SK-N-SH (cell line): ENCODE results near the gene KCNC2. TPM values are rescaled to one million over a fixed set of nuclear protein-coding genes. Genes with fewer than 3 reads are reported as not detected.

Experiments
- CTCF ChIA-PET: fragments of 300-600, 350-600 bp; formaldehyde crosslinking; extraction: SDS; loops from one replicate; lab custom pipeline; 2021; lab: Yijun Ruan, JAX
- POLR2A ChIA-PET: fragments of 350-600 bp; sonication (Branson Sonifier 250); formaldehyde crosslinking; extraction: SDS; loops from one replicate; lab custom pipeline; 2020; ENCODE audit warnings: antibody characterized with exemption, inconsistent platforms; lab: Yijun Ruan, JAX
- DNase-seq: peaks from one replicate; pipeline ENCODE4 v3.0.0; 2012
- H2AFZ ChIP-seq: fragments of 200-600 bp; sonication (generic); 2 replicates; pipeline ENCODE4 v1.8.1; 2016; ENCODE audit warnings: antibody characterized with exemption, mild to moderate bottlenecking, low read depth
- H3F3A ChIP-seq: fragments of 200-600 bp; sonication (generic); replicated peaks from 2 replicates; pipeline ENCODE3; 2016; ENCODE audit warnings: antibody characterized with exemption, mild to moderate bottlenecking; ENCODE audit not compliant: insufficient read depth
- H3K27ac ChIP-seq, 2 experiments: fragments of 200-500 bp in 1 of 2; fragments of 200-600 bp in 1 of 2; sonication (Bioruptor generic) in 1 of 2; sonication (generic), shearing (Covaris generic) in 1 of 2; 2 replicates each; pipeline versions ENCODE4 v1.5.1 to v1.6.1; 2014 to 2016; ENCODE audit warnings: low read depth in 2 of 2, inconsistent platforms in 1 of 2, low read length in 1 of 2, mild to moderate bottlenecking in 1 of 2, mixed read lengths in 1 of 2
- H3K27me3 ChIP-seq: fragments of 200-600 bp; sonication (generic), shearing (Covaris generic); 2 replicates; pipeline ENCODE4 v1.6.1; 2016; ENCODE audit warnings: mixed run types; ENCODE audit not compliant: insufficient read depth
- H3K36me3 ChIP-seq, 2 experiments: fragments of 200-500 bp in 1 of 2; fragments of 200-600 bp in 1 of 2; sonication (Bioruptor generic) in 1 of 2; sonication (generic) in 1 of 2; replicated peaks in 1 of 2; 2 replicates each; pipeline versions ENCODE3 to v1.5.1; 2014 to 2016; ENCODE audit warnings: low read length in 1 of 2, mild to moderate bottlenecking in 1 of 2; ENCODE audit not compliant: insufficient read depth in 2 of 2, control insufficient read depth in 1 of 2
- H3K4me1 ChIP-seq, 2 experiments: fragments of 200-500 bp in 1 of 2; fragments of 200-600 bp in 1 of 2; sonication (Bioruptor generic) in 1 of 2; sonication (generic), shearing (Covaris generic) in 1 of 2; 2 replicates each; pipeline versions ENCODE4 v1.5.1 to v1.6.1; 2014 to 2016; ENCODE audit warnings: low read depth in 1 of 2, low read length in 1 of 2, mixed run types in 1 of 2; ENCODE audit not compliant: insufficient read depth in 2 of 2, control insufficient read depth in 1 of 2
- H3K4me2 ChIP-seq: fragments of 200-600 bp; sonication (generic), shearing (Covaris generic); 2 replicates; pipeline ENCODE4 v1.6.1; 2017; ENCODE audit warnings: mixed run types
- H3K4me3 ChIP-seq, 2 experiments: fragments of 200-500 bp in 1 of 2; fragments of 200-600 bp in 1 of 2; sonication (Bioruptor generic) in 1 of 2; sonication (generic), shearing (Covaris generic) in 1 of 2; 2 replicates each; pipeline versions ENCODE4 v1.5.1 to v1.8.1; 2014 to 2016; ENCODE audit warnings: low read depth in 2 of 2, inconsistent platforms in 1 of 2, low read length in 1 of 2, mild to moderate bottlenecking in 1 of 2, mixed read lengths in 1 of 2, moderate library complexity in 1 of 2
- H3K79me2 ChIP-seq: fragments of 200-600 bp; sonication (generic); 2 replicates; pipeline ENCODE4 v1.8.1; 2017; ENCODE audit warnings: mild to moderate bottlenecking; ENCODE audit not compliant: insufficient read depth
- H3K9ac ChIP-seq: fragments of 200-600 bp; sonication (generic); 2 replicates; pipeline ENCODE4 v1.6.1; 2017; ENCODE audit warnings: mixed run types
- H3K9me2 ChIP-seq: fragments of 200-600 bp; sonication (generic); 2 replicates; pipeline ENCODE4 v1.6.1; 2017; ENCODE audit warnings: mixed run types
- H3K9me3 ChIP-seq: fragments of 200-600 bp; sonication (generic); 2 replicates; pipeline ENCODE4 v1.6.1; 2017; ENCODE audit warnings: mixed run types, mild to moderate bottlenecking, moderate library complexity
- H4K20me1 ChIP-seq: fragments of 200-600 bp; sonication (generic); 2 replicates; pipeline ENCODE4 v1.6.1; 2017; ENCODE audit warnings: mild to moderate bottlenecking, mixed run types; ENCODE audit not compliant: insufficient read depth
- CHD2 ChIP-seq: fragments of 150-350 bp; IDR thresholded peaks from 2 replicates; pipeline ENCODE4 v1.6.1; 2018; ENCODE audit warnings: low read length; ENCODE audit not compliant: partially characterized antibody
- ELF1 ChIP-seq: IDR thresholded peaks from 2 replicates; pipeline ENCODE4 v1.4.0; 2012
- EP300 ChIP-seq, 2 experiments: IDR thresholded peaks; 2 replicates each; pipeline versions ENCODE4 v1.4.0 to v1.6.1; 2012; ENCODE audit warnings: borderline replicate concordance in 1 of 2, low read depth in 1 of 2, low read length in 1 of 2
- FOSL2 ChIP-seq: IDR thresholded peaks from 2 replicates; pipeline ENCODE4 v1.4.0; 2012; ENCODE audit warnings: low read depth, mild to moderate bottlenecking, moderate library complexity, borderline replicate concordance
- FOXM1 ChIP-seq: IDR thresholded peaks from 2 replicates; pipeline ENCODE4 v1.4.0; 2012; ENCODE audit warnings: low read depth, mild to moderate bottlenecking
- GATA2 ChIP-seq: sonication (generic); formaldehyde crosslinking; IDR thresholded peaks from 2 replicates; pipeline ENCODE4 v1.5.0; 2020; ENCODE audit warnings: mild to moderate bottlenecking, missing genetic modification reagents
- JUND ChIP-seq: IDR thresholded peaks from 2 replicates; pipeline ENCODE4 v1.4.0; 2012
- MEF2A ChIP-seq: IDR thresholded peaks from 2 replicates; pipeline ENCODE4 v1.4.0; 2012; ENCODE audit warnings: low read depth, borderline replicate concordance
- MXI1 ChIP-seq: IDR thresholded peaks from 2 replicates; pipeline ENCODE4 v1.6.1; 2012; ENCODE audit warnings: mild to moderate bottlenecking, low read depth, low read length, improper control_type of control experiment
- NRF1 ChIP-seq: IDR thresholded peaks from 2 replicates; pipeline ENCODE4 v1.6.1; 2012; ENCODE audit warnings: low read depth, mild to moderate bottlenecking, low read length
- RAD21 ChIP-seq: IDR thresholded peaks from 2 replicates; pipeline ENCODE4 v1.6.1; 2012; ENCODE audit warnings: mild to moderate bottlenecking, low read length
- RCOR1 ChIP-seq: fragments of 150-350 bp; IDR thresholded peaks from 2 replicates; pipeline ENCODE4 v1.6.1; 2017; ENCODE audit warnings: antibody characterized with exemption, low read length
- RXRA ChIP-seq: IDR thresholded peaks from 2 replicates; pipeline ENCODE4 v1.4.0; 2012; ENCODE audit warnings: low read depth, mild to moderate bottlenecking, borderline replicate concordance
- SMC3 ChIP-seq: IDR thresholded peaks from 2 replicates; pipeline ENCODE4 v1.6.1; 2012; ENCODE audit warnings: low read depth, low read length, improper control_type of control experiment
- TAF1 ChIP-seq: IDR thresholded peaks from 2 replicates; pipeline ENCODE4 v1.6.1; 2012; ENCODE audit warnings: low read depth, mild to moderate bottlenecking, low read length, moderate library complexity, borderline replicate concordance
- TCF12 ChIP-seq: IDR thresholded peaks from 2 replicates; pipeline ENCODE4 v1.4.0; 2012
- polyA plus RNA-seq, 3 experiments: library from polyadenylated mRNA; depleted of rRNA; stranded (reverse); fragments of >200 nt; gene quantifications; 2 replicates each; pipeline ENCODE4 v1.2.3, GENCODE V29; 2012
- TF ChIP-seq, protein P1 (sequence below): IDR thresholded peaks from 2 replicates; pipeline ENCODE4 v1.4.0; 2012; ENCODE audit warnings: low read depth, borderline replicate concordance
- TF ChIP-seq, protein P2 (sequence below): IDR thresholded peaks from 2 replicates; pipeline ENCODE4 v1.4.0; 2012; ENCODE audit warnings: low read depth, borderline replicate concordance
- TF ChIP-seq, protein P3 (sequence below): fragments of 150-350 bp; IDR thresholded peaks from 2 replicates; pipeline ENCODE4 v1.6.1; 2016; ENCODE audit warnings: mild to moderate bottlenecking, low read depth, low read length
- TF ChIP-seq, protein P4 (sequence below): fragments of 200-600 bp; sonication (generic); IDR thresholded peaks from 2 replicates; pipeline ENCODE4 v1.6.1; 2017; ENCODE audit warnings: antibody characterized with exemption, mild to moderate bottlenecking, moderate library complexity
- TF ChIP-seq, protein P5 (sequence below): fragments of 150-350 bp; IDR thresholded peaks from 2 replicates; pipeline ENCODE4 v1.6.1; 2017; ENCODE audit warnings: antibody characterized with exemption, low read length, low read depth, borderline replicate concordance
- TF ChIP-seq, protein P6 (sequence below): IDR thresholded peaks from 2 replicates; pipeline ENCODE4 v1.6.1; 2012; ENCODE audit warnings: mild to moderate bottlenecking, low read depth, low read length, moderate library complexity
- TF ChIP-seq, protein P7 (sequence below): IDR thresholded peaks from 2 replicates; pipeline ENCODE4; 2012

The KCNC2 gene
- polyA plus RNA-seq, 1 of the 3 experiments (the other 2 are of a cell fraction) = not detected

DNA sequence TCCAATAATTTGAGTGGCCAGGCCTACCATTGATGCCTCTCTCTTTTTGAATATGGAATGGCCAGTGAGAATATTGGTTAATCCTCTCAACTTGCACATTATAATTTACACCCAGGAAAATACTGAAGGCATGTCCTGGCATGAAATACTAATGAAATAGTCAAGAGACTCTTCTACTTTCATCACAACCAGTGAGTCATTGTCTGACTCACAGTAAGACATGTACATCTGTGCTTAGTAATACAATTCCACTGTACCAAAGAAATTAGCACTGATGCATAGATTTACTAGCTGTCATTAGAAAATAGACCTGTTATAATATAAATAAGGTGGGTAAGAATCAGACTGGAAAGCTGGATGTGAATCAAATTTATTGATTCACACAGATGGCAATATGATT is 31.6 kb downstream of the KCNC2 start:
- Histone ChIP-seq H3K27me3 (no peaks in the 10 kb centered on the region; the same call in 1 of the 2 replicates), H4K20me1 (no peaks in the 10 kb centered on the region), H3K4me2 (no peak overlapping the region), H3K9me2 (0 out of 2 replicates have a peak, but pooled peaks cover 3% of the 10 kb centered on the region), H3K4me1 (peaks cover 0 to 13% of the 10 kb centered on the region in 2 experiments; a peak in 2 of 4 replicates), H3K79me2 (no peaks in the 10 kb centered on the region), H3K4me3 (no peak overlapping the region), H3K9me3 (no peaks in the 10 kb centered on the region), H3K9ac (no peak overlapping the region), H3K36me3 (no peaks in the 10 kb centered on the region), H3F3A (no peaks in the 10 kb centered on the region), H2AFZ (peak overlapping the region; percentile 68; the same call in 1 of the 2 replicates), H3K27ac (peak overlapping the region; percentile 72 to 75; a peak in 3 of 4 replicates)
- POLR2A ChIA-PET = no interaction called here
- no peak for DNase-seq
- CTCF ChIA-PET = interaction anchor here (0.8 kb wide), 1 partner anchor 8 kb away, joined by 3 read pairs; no protein-coding TSS in a partner anchor
- TF ChIP-seq, protein P1, sequence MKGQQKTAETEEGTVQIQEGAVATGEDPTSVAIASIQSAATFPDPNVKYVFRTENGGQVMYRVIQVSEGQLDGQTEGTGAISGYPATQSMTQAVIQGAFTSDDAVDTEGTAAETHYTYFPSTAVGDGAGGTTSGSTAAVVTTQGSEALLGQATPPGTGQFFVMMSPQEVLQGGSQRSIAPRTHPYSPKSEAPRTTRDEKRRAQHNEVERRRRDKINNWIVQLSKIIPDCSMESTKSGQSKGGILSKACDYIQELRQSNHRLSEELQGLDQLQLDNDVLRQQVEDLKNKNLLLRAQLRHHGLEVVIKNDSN = no peak
- TF ChIP-seq RXRA (no peak), RCOR1 (no peak), GATA2 (CRISPR knock-in tag) (no peak), NRF1 (no peak), CHD2 (no peak), EP300 (IDR thresholded peaks at IDR 0.05; ENCODE audit: borderline replicate concordance in 1 of 2, low read depth in 1 of 2, low read length in 1 of 2) (peak; percentile 45 to 79), ELF1 (no peak), JUND (peak; percentile 96), RAD21 (no peak), TAF1 (no peak), TCF12 (peak; percentile 96), FOSL2 (peak; percentile 97), MEF2A (no peak), MXI1 (no peak), FOXM1 (0 out of 2 replicates have a peak, but pooled peaks have one; percentile 19), SMC3 (no peak)
- TF ChIP-seq, protein P2, sequence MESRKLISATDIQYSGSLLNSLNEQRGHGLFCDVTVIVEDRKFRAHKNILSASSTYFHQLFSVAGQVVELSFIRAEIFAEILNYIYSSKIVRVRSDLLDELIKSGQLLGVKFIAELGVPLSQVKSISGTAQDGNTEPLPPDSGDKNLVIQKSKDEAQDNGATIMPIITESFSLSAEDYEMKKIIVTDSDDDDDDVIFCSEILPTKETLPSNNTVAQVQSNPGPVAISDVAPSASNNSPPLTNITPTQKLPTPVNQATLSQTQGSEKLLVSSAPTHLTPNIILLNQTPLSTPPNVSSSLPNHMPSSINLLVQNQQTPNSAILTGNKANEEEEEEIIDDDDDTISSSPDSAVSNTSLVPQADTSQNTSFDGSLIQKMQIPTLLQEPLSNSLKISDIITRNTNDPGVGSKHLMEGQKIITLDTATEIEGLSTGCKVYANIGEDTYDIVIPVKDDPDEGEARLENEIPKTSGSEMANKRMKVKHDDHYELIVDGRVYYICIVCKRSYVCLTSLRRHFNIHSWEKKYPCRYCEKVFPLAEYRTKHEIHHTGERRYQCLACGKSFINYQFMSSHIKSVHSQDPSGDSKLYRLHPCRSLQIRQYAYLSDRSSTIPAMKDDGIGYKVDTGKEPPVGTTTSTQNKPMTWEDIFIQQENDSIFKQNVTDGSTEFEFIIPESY = peak; percentile 34; the same call in 1 of the 2 replicates
- TF ChIP-seq, protein P3, sequence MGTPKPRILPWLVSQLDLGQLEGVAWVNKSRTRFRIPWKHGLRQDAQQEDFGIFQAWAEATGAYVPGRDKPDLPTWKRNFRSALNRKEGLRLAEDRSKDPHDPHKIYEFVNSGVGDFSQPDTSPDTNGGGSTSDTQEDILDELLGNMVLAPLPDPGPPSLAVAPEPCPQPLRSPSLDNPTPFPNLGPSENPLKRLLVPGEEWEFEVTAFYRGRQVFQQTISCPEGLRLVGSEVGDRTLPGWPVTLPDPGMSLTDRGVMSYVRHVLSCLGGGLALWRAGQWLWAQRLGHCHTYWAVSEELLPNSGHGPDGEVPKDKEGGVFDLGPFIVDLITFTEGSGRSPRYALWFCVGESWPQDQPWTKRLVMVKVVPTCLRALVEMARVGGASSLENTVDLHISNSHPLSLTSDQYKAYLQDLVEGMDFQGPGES = no peak
- TF ChIP-seq, protein P4, sequence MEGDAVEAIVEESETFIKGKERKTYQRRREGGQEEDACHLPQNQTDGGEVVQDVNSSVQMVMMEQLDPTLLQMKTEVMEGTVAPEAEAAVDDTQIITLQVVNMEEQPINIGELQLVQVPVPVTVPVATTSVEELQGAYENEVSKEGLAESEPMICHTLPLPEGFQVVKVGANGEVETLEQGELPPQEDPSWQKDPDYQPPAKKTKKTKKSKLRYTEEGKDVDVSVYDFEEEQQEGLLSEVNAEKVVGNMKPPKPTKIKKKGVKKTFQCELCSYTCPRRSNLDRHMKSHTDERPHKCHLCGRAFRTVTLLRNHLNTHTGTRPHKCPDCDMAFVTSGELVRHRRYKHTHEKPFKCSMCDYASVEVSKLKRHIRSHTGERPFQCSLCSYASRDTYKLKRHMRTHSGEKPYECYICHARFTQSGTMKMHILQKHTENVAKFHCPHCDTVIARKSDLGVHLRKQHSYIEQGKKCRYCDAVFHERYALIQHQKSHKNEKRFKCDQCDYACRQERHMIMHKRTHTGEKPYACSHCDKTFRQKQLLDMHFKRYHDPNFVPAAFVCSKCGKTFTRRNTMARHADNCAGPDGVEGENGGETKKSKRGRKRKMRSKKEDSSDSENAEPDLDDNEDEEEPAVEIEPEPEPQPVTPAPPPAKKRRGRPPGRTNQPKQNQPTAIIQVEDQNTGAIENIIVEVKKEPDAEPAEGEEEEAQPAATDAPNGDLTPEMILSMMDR = no peak
- TF ChIP-seq, protein P5, sequence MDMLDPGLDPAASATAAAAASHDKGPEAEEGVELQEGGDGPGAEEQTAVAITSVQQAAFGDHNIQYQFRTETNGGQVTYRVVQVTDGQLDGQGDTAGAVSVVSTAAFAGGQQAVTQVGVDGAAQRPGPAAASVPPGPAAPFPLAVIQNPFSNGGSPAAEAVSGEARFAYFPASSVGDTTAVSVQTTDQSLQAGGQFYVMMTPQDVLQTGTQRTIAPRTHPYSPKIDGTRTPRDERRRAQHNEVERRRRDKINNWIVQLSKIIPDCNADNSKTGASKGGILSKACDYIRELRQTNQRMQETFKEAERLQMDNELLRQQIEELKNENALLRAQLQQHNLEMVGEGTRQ = no peak
- TF ChIP-seq, protein P6, sequence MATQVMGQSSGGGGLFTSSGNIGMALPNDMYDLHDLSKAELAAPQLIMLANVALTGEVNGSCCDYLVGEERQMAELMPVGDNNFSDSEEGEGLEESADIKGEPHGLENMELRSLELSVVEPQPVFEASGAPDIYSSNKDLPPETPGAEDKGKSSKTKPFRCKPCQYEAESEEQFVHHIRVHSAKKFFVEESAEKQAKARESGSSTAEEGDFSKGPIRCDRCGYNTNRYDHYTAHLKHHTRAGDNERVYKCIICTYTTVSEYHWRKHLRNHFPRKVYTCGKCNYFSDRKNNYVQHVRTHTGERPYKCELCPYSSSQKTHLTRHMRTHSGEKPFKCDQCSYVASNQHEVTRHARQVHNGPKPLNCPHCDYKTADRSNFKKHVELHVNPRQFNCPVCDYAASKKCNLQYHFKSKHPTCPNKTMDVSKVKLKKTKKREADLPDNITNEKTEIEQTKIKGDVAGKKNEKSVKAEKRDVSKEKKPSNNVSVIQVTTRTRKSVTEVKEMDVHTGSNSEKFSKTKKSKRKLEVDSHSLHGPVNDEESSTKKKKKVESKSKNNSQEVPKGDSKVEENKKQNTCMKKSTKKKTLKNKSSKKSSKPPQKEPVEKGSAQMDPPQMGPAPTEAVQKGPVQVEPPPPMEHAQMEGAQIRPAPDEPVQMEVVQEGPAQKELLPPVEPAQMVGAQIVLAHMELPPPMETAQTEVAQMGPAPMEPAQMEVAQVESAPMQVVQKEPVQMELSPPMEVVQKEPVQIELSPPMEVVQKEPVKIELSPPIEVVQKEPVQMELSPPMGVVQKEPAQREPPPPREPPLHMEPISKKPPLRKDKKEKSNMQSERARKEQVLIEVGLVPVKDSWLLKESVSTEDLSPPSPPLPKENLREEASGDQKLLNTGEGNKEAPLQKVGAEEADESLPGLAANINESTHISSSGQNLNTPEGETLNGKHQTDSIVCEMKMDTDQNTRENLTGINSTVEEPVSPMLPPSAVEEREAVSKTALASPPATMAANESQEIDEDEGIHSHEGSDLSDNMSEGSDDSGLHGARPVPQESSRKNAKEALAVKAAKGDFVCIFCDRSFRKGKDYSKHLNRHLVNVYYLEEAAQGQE = no peak
- TF ChIP-seq, protein P7, sequence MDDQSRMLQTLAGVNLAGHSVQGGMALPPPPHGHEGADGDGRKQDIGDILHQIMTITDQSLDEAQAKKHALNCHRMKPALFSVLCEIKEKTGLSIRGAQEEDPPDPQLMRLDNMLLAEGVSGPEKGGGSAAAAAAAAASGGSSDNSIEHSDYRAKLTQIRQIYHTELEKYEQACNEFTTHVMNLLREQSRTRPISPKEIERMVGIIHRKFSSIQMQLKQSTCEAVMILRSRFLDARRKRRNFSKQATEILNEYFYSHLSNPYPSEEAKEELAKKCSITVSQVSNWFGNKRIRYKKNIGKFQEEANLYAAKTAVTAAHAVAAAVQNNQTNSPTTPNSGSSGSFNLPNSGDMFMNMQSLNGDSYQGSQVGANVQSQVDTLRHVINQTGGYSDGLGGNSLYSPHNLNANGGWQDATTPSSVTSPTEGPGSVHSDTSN = peak; percentile 82
